IPS-18a (cell line): Measurements from ENCODE around the gene TEX26.

ENCODE experiments used
- H3K27ac ChIP-seq: one replicate; pipeline ENCODE4 v1.5.1; 2013; ENCODE audit warnings: low read length
- H3K27me3 ChIP-seq: one replicate; pipeline ENCODE4 v1.6.1; 2013; ENCODE audit warnings: mild to moderate bottlenecking, low read length; ENCODE audit not compliant: control insufficient read depth, insufficient read depth
- H3K36me3 ChIP-seq: one replicate; pipeline ENCODE4 v1.6.1; 2013; ENCODE audit warnings: low read depth, low read length; ENCODE audit not compliant: control insufficient read depth
- H3K4me1 ChIP-seq: one replicate; pipeline ENCODE4 v1.6.1; 2013; ENCODE audit warnings: low read depth, low read length; ENCODE audit not compliant: control insufficient read depth
- H3K4me3 ChIP-seq: one replicate; pipeline ENCODE4 v1.5.1; 2013; ENCODE audit warnings: low read length
- H3K9ac ChIP-seq: one replicate; pipeline ENCODE4 v1.6.1; 2013; ENCODE audit warnings: mild to moderate bottlenecking, low read length, moderate library complexity
- H3K9me3 ChIP-seq: one replicate; pipeline ENCODE4 v1.6.1; 2013; ENCODE audit warnings: low read depth, low read length; ENCODE audit not compliant: control insufficient read depth

TEX26 gene

DNA sequence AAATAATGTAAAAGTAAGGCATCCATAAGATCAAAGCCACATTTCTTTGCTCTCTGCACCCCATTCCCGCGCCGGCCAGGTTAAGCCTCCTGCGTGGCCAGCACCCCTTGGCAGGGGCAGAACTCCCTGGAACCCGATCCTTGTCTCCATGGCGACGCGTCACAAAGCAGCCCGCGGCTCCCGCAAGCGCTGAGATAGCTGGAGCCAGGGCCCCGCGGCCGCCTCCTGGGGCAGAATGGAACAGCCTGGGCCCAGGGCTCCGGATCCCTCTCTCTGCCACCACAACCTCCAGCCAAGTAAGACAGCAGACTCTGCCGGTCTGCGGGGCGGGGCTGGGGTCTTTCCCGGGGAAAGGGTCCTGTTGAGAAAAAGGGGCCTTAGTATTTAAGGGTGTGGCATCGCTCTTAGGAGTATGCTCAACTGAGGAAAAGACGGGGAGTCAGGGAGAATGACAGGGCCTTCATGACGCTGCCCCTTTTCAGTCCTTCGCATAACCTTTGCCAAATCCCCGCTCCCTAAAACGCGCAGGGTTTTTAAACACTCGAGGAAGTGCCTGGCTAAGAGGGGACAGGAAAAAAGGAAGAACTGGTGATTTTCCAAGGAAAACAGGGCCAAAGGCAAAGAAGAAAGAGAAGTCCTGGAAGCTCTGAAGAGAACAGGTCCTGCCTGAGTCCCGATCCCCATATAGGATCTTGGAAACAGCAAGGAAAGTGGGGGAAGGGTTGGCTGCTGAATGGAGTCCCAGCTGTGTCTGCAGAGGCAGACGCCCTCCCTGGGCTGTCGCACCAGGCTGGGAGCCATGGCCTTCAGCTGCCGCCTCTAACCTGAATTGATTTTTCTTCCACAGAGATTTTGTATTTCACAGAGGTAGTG is at the start of gene TEX26:
Gene TEX26 (plus strand): TSS at position 176 of the 873 bp plus-strand sequence. CDS start 60 bp downstream, at position 236.
- Histone ChIP-seq H3K4me1 (peaks cover 12% of the 10 kb centered on the region), H3K27ac (no peak within 1 kb of the TSS), H3K27me3 (peaks cover 27% of the 10 kb centered on the region), H3K9me3 (no peaks in the 10 kb centered on the region), H3K36me3 (no peaks in the 10 kb centered on the region), H3K4me3 (peak within 1 kb of the TSS; percentile 63), H3K9ac (peak within 1 kb of the TSS; percentile 33)

DNA sequence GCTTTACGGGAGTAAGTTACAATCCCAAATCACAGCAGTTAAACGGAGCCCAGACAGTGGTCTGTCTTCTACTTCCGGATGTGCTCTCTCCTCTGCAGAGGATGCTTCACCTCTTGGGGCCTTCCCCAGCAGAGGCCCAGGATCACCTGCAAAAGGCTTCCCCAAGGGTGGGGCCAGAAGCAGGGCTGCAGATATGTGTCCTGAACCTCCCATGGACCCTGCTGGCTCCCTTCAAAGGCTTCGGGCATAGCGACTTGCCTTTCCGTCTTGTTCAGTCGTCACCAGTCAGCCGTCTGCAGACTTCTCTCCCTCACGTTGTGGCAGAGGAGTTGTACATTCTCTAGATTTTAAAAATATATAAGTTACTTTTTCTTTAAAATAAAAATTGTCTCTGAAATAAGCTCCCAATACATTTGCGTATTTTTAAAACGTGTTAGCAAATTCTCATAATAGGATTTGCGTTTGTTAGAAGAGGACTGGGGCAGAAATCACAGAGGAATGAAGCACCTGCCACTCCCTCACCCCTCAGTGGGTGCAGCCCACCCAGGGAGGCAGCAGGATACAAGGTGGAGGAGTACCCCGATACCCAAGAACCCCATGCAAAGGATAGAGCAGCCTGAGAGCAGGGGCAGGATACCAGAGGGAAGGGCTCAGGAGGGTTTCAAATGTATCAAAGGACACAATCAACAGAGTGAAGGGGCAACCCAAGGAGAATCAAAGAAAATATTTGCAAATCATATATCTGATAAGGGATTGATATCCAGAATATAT is 49.3 kb upstream of the TEX26 start:
- no peak overlapping the region for H3K27ac ChIP-seq
- no peak overlapping the region for H3K9ac ChIP-seq
- no peak overlapping the region for H3K4me3 ChIP-seq
- no peaks in the 10 kb centered on the region for H3K27me3 ChIP-seq
- peaks cover 4% of the 10 kb centered on the region for H3K36me3 ChIP-seq
- H3K4me1 ChIP-seq = peaks cover 6% of the 10 kb centered on the region
- no peaks in the 10 kb centered on the region for H3K9me3 ChIP-seq

DNA sequence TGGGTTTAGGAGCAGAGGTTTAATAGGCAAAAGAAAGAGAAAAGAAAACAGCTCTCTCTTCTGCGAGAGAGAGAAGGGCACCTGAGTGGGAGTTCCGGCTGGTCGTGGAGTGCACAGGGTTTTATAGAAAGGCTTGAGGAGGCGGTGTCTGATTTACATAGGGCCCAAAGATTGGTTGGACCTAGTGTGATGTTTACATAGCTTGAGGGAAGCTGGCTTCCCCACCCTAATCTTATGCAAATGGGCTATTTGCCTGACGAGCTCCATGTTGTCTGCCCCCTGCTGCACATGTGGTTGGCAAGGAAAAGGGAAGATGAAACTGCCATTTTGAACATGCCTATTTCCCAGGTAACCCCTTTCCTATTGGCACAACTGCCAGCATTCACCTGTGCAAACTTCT is 47.9 kb upstream of the TEX26 start:
- Histone ChIP-seq H3K4me1 (peaks cover 6% of the 10 kb centered on the region), H3K27me3 (no peaks in the 10 kb centered on the region), H3K36me3 (no peaks in the 10 kb centered on the region), H3K4me3 (no peak overlapping the region), H3K9me3 (no peaks in the 10 kb centered on the region), H3K9ac (no peak overlapping the region), H3K27ac (no peak overlapping the region)

DNA sequence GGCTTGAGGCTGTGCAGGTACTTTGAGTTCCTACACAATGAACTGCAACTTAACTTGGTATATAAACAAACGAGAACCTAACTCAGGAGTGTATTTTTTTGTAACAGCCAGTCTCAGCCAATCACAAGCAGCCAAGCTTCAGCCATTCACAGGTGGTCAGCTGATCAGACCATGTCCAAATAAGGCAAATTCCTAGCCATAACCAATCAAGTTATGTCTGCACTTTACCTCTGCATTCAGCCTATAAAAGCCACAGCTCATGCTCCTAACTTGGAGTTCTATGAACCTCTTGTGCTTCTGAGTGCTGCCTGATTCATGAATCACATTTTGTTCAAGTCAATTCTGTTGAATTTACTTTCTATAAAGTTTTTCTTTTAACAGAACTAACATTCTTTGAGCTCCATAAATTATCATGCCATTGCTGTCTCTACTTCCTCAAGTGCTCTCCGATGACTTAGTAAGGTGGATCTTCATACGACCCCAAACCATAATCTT is 43.2 kb upstream of the TEX26 start:
- Histone ChIP-seq H3K4me1 (peaks cover 6% of the 10 kb centered on the region), H3K4me3 (no peak overlapping the region), H3K9ac (no peak overlapping the region), H3K9me3 (no peaks in the 10 kb centered on the region), H3K36me3 (no peaks in the 10 kb centered on the region), H3K27me3 (no peaks in the 10 kb centered on the region), H3K27ac (no peak overlapping the region)

DNA sequence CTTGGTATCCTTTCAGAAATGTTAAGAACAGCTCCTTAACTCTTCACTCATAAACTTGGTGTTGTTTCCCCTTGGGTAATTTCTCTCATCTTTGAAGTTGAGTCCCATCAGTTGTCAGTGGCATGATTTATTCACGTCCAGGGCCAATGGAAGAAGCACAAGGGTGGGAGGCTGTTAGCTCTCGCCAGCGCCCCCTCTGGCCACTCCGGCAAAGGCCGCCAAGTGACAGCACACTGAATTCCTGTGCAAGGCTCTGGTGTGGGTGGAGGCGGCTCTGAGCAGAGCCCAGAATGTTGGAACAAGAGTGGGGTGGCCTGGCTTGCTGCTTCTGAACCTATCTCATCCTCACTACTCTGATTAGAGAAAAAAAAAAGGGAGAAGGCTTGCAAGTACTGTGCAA is 39.5 kb upstream of the TEX26 start:
- no peaks in the 10 kb centered on the region for H3K36me3 ChIP-seq
- peaks cover 5% of the 10 kb centered on the region for H3K4me1 ChIP-seq
- no peak overlapping the region for H3K27ac ChIP-seq
- H3K27me3 ChIP-seq = no peaks in the 10 kb centered on the region
- no peaks in the 10 kb centered on the region for H3K9me3 ChIP-seq
- no peak overlapping the region for H3K4me3 ChIP-seq
- no peak overlapping the region for H3K9ac ChIP-seq

DNA sequence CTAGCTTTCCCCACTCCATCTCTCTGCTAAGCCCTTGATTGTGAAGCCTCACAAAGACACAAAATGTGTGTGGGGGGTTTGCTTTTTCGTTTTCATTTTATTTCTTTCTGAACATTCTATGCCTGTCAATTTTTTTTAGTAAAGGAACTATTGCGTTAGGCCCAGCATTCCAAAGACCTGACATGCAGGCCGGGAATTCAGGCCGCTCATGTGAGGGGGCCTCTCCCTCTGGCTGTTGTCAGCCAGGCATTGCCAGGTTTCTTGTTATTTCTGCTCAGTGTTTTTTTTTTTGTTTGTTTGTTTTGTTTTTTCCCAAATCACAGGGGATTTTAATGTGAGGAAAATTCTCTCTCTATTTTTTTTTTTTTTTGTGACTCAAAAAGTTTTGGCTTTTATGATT is 36.7 kb upstream of the TEX26 start:
- Histone ChIP-seq H3K4me1 (peaks cover 12% of the 10 kb centered on the region), H3K36me3 (no peaks in the 10 kb centered on the region), H3K4me3 (no peak overlapping the region), H3K27me3 (no peaks in the 10 kb centered on the region), H3K9ac (no peak overlapping the region), H3K27ac (no peak overlapping the region), H3K9me3 (no peaks in the 10 kb centered on the region)

DNA sequence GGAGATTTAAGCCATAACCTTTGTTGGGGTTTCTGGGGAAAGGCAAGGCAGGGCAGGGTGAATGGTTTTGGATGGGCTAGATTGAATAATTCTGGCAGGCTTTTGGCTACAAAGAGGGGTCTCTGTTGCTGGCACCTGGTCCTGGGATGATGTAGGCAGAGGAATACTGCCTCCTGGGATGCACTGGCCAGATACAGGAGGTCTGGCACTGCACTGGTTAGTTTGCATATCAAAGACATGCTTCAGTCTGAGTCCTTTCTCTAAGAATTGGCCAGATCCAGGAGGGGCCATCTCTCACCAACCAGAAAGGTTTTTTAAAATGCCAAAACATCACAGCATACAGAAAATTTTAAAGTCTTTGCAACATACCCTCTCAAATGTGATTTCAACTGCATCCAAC is 34.4 kb upstream of the TEX26 start:
- Histone ChIP-seq H3K36me3 (no peaks in the 10 kb centered on the region), H3K27me3 (no peaks in the 10 kb centered on the region)

DNA sequence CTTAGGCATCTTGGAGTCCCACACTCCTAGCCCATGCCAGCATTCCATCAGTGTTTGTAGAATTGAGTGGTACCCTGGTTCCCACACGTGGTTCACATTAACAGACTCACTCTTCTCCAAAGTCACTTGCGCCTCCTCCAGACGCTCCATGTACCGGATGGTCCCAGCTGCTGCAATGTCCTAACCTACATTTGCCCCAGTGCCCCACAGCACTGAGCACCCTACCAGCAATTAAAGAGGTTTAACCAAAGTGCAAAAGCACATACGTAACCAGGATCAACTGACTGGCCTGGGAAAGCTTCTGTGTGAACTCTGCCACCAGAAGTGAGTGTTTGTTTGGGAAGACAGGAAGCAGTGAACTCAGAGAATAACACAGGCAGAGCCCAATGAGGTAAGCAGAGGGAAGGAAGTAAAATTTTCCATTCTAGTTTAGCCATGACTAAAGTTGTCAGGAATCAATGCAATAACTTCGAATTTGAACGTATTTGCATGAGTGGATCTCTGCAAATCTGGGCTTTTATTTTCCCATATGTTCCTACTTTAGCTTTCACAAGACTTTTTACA is 33.7 kb upstream of the TEX26 start:
- Histone ChIP-seq H3K27ac (no peak overlapping the region), H3K4me1 (peaks cover 12% of the 10 kb centered on the region), H3K9me3 (no peaks in the 10 kb centered on the region), H3K4me3 (no peak overlapping the region), H3K9ac (no peak overlapping the region), H3K27me3 (peaks cover 6% of the 10 kb centered on the region), H3K36me3 (no peaks in the 10 kb centered on the region)

More for the DNA sequence above, 34.4 kb upstream of the TEX26 start:
- Histone ChIP-seq H3K9me3 (no peaks in the 10 kb centered on the region), H3K4me1 (peaks cover 12% of the 10 kb centered on the region), H3K27ac (no peak overlapping the region), H3K9ac (no peak overlapping the region), H3K4me3 (no peak overlapping the region)

DNA sequence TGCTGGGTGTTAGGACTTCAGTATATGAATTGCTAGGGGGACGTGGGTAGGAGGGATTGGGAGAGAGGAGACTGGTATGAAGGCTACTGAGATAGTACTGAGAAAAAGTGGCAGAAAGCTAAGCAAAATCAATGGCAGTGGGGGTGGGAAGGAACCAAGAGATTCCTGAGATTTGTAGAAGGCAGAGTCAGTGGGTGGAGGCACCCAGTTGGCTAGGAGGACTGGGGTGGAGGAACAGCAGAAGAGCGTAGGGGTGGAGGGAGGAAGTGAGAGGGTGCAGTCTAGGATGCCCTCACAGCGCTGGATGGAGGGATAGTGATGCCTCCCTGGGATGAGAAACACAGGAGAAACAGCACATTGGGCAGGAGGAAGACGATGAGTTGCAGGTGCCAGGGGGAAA is 32.0 kb upstream of the TEX26 start:
- Histone ChIP-seq H3K27me3 (peaks cover 23% of the 10 kb centered on the region), H3K9ac (no peak overlapping the region), H3K27ac (no peak overlapping the region), H3K4me1 (peaks cover 12% of the 10 kb centered on the region), H3K4me3 (no peak overlapping the region), H3K36me3 (no peaks in the 10 kb centered on the region), H3K9me3 (no peaks in the 10 kb centered on the region)

DNA sequence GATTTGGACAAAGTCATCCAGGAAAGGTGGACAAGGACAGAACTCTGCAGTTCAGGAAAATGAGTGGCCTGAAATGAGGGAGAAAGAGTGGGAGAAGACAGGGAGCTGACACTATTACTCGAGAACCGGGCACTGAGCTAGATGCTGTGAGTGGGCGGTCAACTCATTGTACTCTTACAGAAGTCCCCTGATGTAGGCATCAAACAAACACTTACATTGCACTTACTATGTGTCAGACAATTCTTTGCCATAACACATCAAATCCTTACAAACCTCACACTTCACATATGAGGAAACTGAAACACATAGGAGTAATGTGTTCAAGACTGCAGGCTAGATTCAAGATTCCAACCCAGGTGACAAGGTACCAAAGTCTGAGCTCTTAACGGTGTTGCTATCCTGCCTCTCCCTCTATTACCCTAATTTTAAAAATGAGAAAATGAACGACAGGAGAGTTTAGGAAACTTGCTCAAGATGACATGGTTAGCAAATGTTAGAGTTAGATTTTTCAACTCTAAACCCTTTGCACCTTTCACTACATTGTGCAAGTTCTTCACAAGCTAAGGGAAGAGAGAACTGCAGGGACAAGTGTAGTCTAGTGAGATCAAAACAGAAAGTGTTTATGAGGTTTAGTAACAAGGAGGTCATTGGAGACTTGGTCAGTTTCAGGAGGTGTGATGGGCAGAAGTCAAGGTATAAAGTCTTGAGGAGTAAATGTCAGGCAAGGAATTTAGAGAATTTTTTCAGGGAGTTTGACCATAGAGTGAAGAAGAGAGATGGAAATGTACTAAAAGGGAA is 31.3 kb upstream of the TEX26 start:
- Histone ChIP-seq H3K4me3 (no peak overlapping the region), H3K27ac (no peak overlapping the region), H3K36me3 (no peaks in the 10 kb centered on the region), H3K9me3 (no peaks in the 10 kb centered on the region), H3K27me3 (peaks cover 30% of the 10 kb centered on the region), H3K9ac (no peak overlapping the region), H3K4me1 (peaks cover 12% of the 10 kb centered on the region)

DNA sequence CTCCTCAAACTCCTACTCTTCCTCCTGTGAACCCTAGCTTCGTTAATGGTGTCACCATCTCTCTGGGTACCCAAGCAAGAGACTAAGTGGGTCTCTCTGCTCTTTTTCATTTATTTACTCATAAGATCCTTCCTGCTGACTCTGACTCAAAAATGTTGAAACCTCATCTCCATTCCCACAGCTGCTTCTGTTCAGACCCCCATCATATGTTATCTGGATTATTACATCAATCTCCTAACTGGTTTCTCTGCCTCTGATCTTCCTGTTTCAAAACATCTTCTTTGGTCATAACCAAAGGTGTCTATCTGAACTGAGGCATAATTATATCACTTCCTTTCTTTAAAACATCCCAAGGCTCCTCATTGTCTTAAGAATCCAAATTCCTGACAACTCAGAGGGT is 28.4 kb upstream of the TEX26 start:
- no peaks in the 10 kb centered on the region for H3K9me3 ChIP-seq
- H3K27ac ChIP-seq = no peak overlapping the region
- peaks cover 53% of the 10 kb centered on the region for H3K27me3 ChIP-seq
- no peak overlapping the region for H3K4me3 ChIP-seq
- H3K36me3 ChIP-seq = no peaks in the 10 kb centered on the region
- H3K9ac ChIP-seq = no peak overlapping the region
- peaks cover 4% of the 10 kb centered on the region for H3K4me1 ChIP-seq
